GM19240 (cell line): ENCODE data around the gene AEBP1.

Source experiments
- DNase-seq: peaks from one replicate; pipeline ENCODE4 v3.0.0; 2011; ENCODE audit warnings: low spot score; ENCODE audit not compliant: insufficient read length

The AEBP1 gene

DNA sequence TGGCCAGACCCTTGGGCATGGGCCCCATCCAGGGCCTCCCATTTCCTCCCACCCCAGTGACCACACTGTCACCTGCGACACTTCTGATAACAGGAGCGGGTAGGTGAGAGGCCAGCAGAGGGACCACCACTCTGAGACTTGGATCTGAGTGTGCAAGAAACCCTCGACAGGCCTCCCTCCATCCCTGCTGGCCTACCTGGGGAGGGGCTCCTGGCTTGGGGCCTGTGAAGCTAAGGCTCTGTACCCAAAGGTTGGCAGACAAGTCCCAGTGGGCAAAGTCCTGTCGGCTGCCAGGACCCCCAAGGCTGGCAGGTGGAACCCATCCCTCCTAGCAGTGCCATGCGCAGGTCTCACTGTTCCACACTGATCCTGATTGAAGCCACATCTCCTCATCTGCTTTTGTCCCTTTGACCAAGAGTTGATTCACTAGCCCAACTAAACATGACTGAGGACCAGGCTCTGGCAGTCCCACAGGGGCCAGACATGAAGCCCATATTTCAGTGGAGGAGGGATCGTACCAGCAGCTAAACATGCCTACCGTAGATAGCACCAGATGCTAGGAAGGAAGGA is 37.6 kb upstream of the AEBP1 start:
- DNase-seq = no peak

DNA sequence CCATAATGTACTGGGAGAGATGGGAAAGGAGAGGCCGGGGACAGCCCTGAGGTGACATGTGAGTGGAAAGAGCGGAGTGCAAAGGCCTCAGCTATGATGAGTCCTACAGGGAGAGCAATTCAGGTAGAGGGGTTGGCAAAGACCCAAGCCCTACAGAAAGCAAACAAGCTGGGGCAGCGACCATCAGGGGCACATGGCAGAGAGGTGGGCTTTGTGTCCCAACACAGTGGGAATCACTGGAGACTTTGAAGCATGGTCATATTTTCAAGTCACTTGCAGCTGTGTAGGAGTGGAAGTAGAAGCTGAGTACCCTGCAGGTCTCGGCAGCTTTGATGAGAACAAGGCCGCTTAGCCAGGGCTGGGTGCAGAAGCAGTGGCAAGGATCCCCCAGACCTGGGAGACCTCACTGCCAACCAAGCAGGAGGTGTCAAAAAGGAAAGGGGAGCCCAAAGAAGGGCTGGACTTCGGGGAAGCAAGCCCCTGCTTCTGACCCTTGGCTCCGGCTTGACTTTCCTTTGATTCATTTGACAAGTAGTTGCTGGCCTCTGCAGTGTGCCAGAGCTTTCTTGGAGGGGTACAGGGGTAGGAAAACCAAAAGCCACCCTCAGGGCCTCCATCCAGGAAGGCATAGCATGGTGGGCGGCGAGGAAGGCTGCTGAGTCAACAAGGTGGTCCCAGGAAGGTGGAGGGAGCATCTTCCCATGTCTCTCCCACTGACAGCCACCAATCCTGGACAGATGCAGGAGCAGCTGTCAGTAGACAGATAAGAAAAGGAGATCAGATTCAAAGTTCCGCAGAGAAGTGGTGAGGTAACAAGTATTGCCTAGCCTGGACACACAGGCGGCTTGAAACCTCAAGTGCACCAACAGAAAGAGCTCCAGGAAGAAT is 36.8 kb upstream of the AEBP1 start:
- no peak for DNase-seq

DNA sequence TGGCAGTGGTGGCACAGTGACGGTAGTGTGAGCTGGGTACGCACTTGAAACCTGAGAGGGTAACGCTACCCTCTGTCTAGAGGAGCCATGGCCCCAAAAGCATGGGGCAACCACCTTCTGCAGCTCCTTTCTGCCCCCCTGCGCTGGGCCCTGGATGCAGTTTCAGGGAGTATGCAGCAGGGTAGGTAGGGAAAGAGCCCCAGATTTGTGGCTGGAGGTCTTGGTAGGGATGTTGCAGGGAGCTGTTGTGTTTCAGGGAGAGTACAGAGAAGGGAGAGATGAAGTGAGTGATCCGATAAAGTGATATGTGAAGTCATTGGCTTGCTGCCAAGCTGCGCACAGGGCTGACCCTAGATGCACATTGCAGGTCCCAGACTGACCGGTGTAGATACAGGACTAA is 36.1 kb upstream of the AEBP1 start:
- no peak for DNase-seq

DNA sequence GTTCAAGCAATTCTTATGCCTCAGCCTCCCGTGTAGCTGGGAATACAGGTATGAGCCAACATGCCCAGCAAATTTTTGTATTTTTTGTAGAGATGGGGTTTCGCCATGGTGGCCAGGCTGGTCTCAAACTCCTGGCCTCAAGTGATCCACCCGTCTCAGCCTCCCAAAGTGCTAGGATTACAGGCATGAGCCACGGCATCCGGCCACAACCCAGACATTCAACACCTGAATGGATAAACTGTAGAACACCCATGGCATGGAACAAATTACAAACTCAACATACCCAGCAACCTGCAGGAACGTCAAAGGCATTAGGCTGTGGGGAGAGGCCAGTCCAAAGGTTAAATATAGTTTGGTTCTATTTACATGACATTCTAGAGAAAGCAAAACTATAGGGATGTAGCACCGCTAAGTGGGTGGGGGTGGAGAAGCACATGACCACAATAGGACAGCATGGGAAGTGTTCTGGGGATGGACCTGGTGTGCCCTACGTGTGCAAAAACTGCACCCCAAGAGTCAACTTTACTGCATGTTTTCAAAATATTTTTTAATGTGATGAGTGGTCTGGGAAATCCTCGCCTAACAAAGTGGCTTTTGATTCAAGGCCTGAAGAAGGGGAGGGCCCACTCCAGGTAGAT is 32.3 kb upstream of the AEBP1 start:
- no peak for DNase-seq

DNA sequence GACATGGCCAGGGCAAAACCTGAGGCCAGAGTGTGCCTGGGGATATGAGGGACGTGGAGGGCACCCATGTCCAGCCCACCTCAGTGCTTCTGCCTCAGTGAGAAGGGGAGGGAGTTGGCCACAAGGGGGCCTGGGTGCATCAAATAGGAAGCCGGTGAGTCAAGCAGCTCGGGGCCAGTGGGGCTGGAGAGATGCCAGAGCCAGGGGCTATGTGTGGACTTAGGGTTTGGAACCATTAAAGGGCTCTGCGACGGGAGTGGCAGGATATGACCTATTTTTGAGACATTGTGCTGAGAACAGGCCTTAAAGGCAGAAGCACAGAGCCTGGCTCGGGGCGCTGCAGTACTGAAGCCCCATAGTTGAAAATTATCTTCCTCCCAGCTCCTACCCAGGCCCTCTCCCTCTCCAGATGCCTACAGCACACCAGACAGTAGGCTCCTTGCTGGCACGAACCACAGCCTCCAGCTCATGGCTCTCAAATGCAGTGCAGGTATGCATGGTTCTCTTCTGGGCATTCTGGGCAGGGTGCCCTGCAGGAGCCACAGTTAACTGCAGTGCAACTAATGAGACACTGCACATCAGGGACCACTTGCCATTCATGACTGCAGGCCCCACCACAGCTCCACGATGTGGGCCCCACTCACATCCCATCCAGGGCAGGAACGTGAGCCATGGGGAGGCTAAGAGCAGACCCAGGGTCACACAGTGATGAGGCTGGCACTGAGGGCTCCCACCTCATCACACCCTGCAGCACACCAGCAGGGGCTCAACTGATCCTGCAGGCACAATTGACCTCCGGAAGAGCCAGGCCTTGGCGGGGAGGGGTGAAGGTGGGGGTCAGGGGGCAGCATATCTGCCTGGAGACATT is 31.5 kb upstream of the AEBP1 start:
- no peak for DNase-seq

DNA sequence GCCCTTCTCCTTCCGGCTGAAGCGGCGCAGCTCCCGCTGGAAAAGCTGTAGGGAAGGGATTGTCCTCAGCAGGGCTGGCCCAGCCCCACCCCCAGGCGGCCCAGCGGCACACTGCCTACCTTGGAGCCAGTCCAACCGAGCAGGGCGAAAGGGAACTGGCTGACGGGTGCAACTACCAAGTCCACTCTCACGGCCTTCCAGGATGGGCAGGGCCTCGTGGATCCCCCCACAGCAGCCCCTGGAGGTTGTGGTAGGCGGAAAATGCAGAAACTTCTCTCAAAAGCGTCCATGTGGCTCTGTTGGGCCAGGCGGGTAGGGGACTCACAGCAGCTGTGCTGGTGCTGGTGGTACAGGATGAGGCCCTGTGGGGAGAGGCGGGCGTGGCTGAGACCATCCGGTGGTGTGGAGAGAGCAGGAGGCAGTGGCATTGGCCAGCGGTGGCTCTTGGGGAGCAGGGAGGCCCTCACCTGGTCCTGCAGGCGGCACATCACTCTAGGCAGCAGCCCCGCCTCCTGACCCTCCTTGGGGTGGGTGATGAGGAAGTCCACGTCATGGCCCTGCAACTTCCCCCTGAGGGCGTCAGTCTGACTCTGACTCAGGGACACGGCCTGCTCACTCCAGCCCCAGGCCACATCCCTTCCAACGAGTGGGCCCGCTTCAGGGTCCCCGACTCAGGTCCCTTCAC is 30.3 kb upstream of the AEBP1 start:
- no peak for DNase-seq

DNA sequence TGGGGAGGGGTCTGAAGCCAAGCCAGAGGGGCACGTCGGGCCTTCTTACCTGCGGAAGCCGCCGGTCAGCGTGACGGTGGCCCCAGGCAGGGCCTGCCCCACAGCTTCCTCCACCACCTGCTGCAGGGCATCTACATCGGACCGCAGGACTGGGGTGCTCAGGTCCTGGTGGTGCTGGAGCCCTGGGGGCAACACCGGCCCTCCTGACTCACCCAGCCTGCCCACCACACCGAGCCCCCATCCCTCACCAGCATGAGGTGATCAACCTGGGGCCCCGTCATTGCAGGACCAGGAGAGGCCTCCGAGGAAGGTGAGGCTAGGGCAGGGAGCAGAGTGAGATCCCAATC is 29.8 kb upstream of the AEBP1 start:
- DNase-seq = no peak

DNA sequence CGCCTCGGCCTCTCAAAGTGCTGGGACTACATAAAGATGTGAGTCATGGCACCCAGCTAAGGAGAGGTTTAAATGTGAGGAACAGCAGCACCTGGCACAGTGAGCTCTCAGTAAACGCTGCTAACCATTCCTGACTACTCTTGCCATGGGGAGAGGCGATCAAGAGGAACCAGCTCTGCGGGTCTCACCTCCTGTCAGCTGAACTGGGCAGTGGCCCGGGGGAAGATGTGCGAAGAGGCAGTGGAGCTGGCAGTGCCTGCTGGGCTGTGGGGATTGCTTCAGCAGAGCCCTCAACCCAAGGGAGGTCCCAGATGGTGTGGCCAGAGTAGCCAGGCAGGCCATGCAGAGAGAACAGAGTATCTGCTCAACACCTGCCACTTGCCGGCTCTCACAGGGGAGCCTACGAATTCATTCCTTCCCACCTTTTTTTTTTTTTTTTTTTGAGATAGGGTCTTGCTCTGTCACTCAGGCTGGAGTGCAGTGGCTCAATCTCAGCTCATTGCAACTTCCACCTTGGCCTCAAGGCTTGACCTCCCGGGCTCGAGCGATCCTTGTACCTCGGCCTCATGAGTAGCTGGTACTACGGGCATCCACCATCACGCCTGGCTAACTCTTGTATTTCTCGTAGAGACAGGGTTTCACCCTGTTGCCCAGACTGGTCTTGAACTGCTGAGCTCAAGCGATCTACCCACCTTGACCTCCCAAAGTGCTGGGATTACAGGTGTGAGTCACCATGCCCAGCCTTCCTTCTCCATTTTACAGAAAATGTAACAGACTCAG is 28.7 kb upstream of the AEBP1 start:
- no peak for DNase-seq

DNA sequence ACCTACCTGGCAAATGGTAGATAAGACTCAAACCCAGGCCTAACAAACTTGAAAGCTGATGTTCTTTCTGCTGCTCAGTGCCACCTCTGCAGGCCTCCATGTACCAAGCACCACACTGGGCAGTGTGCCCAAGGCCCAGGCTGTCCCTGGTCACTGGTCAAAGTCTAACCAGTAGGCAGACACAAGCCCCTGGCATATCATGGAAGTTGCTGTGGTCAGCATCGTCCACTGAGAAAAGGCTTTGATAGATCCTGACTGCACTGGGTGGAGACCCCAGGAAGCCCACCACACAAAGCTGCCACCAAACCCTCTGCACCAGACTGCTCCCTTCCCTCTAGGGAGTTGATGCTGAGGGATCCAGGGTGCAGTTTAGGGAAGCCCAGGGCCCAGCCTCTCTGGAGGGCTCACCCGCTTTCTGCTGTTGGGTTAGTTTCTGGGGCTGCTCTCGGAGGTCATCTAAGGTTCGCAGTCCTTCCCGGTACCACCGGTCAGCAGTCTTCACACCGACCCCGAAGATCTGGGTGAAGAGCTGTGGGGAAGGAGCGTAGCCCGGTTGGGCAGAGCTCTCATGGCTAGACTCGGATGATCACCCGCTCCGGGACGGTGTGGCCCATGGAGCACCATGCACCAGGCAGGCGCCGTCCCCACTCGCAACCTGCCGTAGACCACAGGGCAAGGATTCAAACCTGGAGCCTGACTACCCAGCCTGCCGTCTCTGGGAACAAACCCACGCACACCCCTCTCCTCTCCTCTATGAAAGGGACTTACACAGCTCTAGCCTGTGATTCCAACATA is 27.8 kb upstream of the AEBP1 start:
- DNase-seq = no peak

DNA sequence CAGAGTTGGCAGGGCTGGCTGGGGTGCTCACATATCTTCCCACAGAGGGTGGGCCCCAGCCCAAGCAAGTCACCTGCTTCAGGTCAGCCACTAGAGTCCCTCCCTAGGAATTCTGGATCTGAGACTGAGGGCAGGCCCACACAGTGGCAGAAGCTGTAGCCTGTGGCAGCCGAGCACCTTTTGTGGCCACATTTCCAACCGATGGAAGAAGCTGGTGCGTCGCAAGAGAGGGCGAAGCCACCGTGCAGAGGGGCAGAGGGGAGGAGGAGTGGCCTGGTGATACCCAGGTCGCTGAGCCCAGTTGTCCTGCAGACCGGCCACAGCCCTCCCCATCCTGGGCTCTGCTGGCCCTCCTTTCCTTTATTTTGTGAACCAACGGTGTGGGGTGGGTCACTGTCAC is 27.1 kb upstream of the AEBP1 start:
- DNase-seq = no peak

DNA sequence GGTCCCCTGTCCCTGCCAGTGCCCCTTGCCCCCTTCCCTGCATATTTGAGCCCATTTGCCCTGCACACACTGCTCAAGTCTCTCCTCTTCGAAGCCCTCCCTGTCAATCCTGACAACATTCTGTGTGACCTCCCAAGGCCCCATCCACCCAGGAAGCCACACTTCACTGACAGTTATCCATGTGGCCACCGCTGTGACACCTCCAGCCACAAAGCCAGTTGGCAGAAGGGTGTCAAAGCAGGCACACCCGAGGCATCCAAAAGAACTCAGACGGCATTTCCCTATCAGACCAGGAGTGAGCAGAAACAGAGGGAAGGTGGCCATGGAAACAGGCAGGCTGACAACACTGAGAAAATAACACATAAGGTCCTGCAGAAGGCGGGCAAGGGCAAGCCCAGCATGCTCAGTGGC is 26.5 kb upstream of the AEBP1 start:
- no peak for DNase-seq

DNA sequence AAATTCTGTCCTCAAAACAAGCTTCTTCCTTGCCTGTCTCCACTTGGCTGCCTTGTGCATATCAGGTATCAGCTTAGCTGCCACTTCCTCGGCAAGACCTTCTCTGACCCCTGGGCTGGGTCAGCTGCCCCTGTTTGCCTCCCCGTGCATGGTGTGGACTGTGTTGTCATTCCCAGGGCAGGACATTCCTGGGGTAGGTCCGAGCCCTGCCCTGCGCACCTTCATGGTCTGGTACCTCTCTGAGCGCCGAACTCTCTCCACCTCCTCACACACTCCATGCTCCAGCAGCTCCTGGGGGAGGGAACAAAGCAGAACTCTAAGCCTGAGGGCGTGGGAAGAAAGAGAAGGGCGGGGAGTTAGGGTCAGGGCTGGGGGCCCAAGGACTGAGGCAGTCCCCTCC is 25.6 kb upstream of the AEBP1 start:
- DNase-seq = no peak

DNA sequence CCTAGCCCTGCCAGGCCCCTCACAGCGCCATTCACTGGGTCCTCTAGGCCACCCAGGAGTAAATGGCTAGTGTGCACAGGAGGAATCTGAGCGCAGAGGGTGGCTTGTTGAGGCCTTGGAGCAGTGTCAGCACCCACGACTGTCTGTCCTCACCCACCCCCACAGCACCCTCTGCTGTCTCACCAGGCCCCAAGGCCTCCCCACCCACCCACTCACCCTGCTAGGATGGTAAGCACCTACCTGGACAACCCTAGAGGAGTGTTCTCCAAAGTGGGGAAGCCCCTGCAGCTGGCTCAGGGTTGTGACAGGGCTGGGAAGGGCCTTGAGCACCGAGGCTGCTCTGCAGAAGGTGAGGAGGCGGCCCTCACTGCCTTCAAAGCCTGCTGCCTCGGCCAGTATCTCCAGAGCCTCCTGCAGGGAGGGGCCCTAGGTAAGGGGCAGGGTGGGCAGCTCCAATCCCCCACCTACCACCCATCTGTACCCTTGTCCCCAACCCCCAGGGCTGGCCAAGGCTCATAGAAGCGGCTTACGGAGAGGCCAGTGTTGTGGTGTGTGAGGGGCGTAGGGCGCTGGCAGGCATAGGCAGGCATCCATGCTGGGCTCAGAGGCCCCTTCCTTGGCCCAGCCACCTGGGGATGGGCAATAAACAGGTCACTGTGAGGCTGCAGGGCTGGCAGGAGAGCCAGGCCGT is 24.7 kb upstream of the AEBP1 start:
- DNase-seq = no peak

DNA sequence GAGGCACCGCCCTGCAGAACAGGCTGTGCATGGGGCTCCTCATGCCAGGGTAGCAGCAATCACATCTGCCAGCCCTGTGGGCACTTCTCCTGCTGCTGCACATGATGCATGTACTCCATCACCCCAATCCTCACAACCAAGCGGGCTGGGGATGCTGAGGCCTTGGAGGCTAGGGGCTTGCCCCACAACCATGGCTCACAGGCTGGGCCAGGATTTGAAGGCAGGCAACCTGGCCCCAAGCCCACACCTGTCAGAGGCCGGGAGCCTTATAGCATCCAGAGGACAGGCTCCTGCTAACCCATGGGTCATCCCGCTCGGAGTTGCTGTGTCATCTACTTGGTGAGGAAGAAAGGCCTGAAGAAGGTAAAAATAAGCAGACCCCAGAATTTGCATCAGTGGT is 24.0 kb upstream of the AEBP1 start:
- DNase-seq = no peak

DNA sequence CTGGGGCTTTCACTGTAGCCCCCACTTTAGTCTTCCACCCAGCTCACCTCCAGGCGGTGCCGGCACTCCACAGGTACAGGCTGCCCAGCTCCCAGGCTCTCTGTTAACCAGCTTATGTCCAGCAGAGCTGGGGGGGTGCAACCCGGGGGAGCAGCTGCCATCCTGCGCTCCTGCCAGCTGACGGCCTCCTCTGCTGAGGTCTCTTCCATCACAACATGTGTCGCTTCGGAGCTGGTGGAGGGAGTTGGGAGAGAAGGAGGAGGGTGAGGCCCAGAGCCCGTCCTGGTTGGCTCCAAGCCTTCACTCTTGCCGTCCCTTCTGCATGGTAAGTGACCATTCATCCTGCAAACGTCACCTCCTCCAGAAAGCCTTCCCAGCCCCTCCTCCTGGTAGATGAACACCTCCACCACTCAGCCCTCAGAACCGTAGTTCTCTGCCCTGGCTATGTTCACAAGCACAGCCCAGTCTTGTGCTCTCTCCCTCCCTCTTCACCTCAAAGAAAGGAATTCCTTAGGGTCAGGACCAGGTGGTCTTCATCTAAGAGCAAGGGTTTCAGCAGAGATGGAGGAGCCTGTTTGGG is 23.4 kb upstream of the AEBP1 start:
- no peak for DNase-seq

DNA sequence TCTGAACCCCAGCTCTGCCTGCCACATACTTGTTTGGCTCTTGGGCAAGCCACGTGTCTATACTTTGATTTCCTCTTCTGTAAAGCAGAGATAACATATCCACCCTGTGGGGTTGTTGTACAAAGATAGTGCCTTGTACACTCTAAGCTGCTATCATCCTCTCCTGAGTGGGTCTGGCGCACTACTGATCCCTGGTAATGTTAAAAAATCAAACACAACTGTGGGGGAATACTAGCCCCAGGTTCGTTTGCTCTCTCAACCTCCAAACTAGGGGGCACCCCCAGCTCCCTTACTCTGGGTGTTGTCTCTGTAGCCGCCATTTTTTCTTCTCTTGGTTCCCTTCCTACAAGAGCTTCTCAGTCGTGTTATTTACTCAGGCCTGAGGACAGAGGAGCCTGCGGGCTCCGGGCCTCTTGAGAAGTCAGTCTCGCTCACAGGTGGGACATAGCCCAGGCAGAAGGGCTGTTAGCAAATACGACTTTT is 22.8 kb upstream of the AEBP1 start:
- DNase-seq = no peak

DNA sequence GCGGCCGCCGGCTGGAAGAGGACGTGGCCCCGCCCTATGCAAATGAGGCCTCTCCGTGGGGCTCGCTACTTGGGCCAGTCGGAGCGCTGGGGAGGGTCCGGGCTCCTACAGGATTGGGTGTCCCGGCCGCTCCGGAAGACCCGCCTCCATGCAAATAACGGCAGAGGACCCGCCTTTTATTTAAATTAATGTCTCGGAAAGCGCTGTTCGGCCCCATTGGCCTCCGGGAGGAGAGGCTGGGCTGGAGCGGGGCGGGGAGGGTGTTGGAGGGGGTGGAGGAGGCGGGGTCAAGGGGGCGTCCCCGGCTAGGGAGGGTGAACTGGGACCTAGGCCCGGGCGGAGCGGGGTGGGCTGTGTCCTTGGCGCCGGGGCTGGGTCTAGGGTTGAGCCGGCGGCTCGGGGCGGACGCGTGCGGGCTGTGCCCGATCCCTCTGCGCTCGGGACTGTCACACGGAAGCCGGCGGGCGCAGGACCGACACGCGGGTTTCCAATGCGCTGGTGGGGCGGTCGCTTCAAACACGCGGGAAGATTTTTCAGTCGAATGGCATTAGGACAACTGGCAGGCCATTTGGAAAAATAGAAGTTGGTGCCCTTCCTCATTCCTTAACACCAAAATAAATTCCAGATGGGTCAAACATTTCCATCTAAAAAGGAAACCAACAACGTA is 21.5 kb upstream of the AEBP1 start:
- DNase-seq = peak; percentile 95

DNA sequence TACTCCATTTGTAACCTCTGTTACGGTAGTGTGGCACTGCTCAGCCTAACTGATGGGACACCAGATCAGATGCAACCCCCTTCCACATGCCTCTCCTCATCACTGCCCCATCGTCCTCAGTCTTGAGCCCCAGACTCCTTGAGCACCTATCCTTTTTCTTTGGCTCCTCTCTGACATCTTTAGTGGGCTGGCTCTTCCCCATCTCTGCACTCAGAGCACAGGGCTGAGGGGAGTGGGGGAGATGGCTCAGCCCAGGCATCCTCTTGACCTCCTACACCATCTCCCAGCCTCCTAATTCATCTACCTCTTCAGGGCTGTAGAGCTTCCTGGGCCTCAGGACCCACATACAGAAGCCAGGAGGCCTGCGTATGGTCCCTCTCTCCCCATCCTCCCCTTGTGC is 20.3 kb upstream of the AEBP1 start:
- no peak for DNase-seq
